Common myeloid progenitor, CD34-positive (primary cell): ENCODE data around the gene LHB.

Source experiments
- CTCF ChIA-PET: fragments of 350-600 bp; sonication (Branson Sonifier 250); formaldehyde crosslinking; loops from one replicate; lab custom pipeline; 2021; ENCODE audit warnings: antibody characterized with exemption; lab: Charles Lee
- POLR2A ChIA-PET: fragments of 350-600 bp; sonication (Branson Sonifier 250); formaldehyde crosslinking; loops from one replicate; lab custom pipeline; 2021; ENCODE audit warnings: antibody characterized with exemption; lab: Charles Lee
- DNase-seq, 3 donors: peaks; one replicate each; pipeline versions ENCODE4 v3.0.0 to v3.0.0-alpha.2; 2013
- H3K27ac ChIP-seq, 2 experiments: 1 replicate in 1 of 2; 2 replicates in 1 of 2; pipeline ENCODE4 v1.7.0; 2013; ENCODE audit warnings: inconsistent platforms in 2 of 2, low read length in 2 of 2, mild to moderate bottlenecking in 2 of 2, low read depth in 1 of 2, moderate library complexity in 1 of 2; ENCODE audit not compliant: severe bottlenecking in 2 of 2, insufficient read depth in 1 of 2, poor library complexity in 1 of 2
- H3K27me3 ChIP-seq, 5 experiments: replicated peaks in 2 of 5; 1 replicate in 3 of 5; 2 replicates in 2 of 5; pipeline versions ENCODE4 v1.6.1 to v1.7.0; 2013; ENCODE audit warnings: low read length in 4 of 5, mild to moderate bottlenecking in 2 of 5, moderate library complexity in 2 of 5, inconsistent platforms in 1 of 5; ENCODE audit not compliant: insufficient read depth in 5 of 5, control insufficient read depth in 4 of 5
- H3K36me3 ChIP-seq, 4 experiments: 1 replicate in 2 of 4; 2 replicates in 2 of 4; pipeline versions ENCODE4 v1.6.1 to v1.7.0; 2013; ENCODE audit warnings: low read length in 3 of 4, control low read depth in 1 of 4, mild to moderate bottlenecking in 1 of 4; ENCODE audit not compliant: control insufficient read depth in 4 of 4, insufficient read depth in 4 of 4
- H3K4me1 ChIP-seq, 4 experiments: 1 replicate in 3 of 4; 2 replicates in 1 of 4; pipeline versions ENCODE4 v1.6.1 to v1.7.1; 2013; ENCODE audit warnings: low read length in 3 of 4, mild to moderate bottlenecking in 3 of 4, control low read depth in 1 of 4, inconsistent platforms in 1 of 4, moderate library complexity in 1 of 4; ENCODE audit not compliant: control insufficient read depth in 4 of 4, insufficient read depth in 4 of 4; ENCODE audit errors: control extremely low read depth in 1 of 4
- H3K4me3 ChIP-seq, 7 experiments: 1 replicate in 4 of 7; 2 replicates in 3 of 7; pipeline versions ENCODE4 v1.5.1 to v1.7.0; 2013; ENCODE audit warnings: mild to moderate bottlenecking in 7 of 7, low read length in 6 of 7, moderate library complexity in 6 of 7, inconsistent platforms in 2 of 7, low read depth in 2 of 7, control low read depth in 1 of 7; ENCODE audit not compliant: insufficient read depth in 4 of 7, control insufficient read depth in 1 of 7; ENCODE audit errors: extremely low read depth in 1 of 7
- H3K9me3 ChIP-seq, 5 experiments: 1 replicate in 4 of 5; 2 replicates in 1 of 5; pipeline versions ENCODE4 v1.6.1 to v1.7.1; 2013; ENCODE audit warnings: low read length in 4 of 5, mild to moderate bottlenecking in 2 of 5, inconsistent platforms in 1 of 5, low read depth in 1 of 5, moderate library complexity in 1 of 5; ENCODE audit not compliant: control insufficient read depth in 4 of 5, insufficient read depth in 2 of 5; ENCODE audit errors: control extremely low read depth in 1 of 5
- whole genome bisulfite sequencing: methylation state at CpG from one replicate; pipeline ENCODE4 v1.1.5; 2013; ENCODE audit not compliant: insufficient coverage; 5-methylcytosine and 5-hydroxymethylcytosine counted together

Gene LHB

DNA sequence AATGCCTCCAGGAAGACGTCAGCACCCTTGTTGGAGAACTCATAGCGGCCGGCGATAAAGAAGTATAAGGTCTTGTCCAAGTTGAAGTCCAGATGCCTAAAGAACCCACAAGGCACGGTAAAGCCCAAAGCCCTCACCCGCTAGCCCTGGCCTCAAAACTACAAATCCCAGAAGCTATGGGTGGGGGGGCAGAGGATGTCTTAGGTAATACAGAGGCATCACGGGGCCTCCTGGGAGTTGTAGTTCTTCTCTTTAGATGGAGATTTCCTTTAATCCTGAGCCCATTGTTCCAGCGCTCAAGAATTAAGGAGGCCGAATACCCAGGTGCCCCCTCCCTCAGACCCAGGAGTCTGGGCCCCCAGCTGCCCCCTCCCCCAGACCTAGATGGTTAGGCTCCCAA is 34.6 kb downstream of the LHB start:
- WGBS = 97% methylated on average over 5 of the region's 9 CpGs
- Histone ChIP-seq H3K27ac (no peak overlapping the region), H3K4me1 (peaks cover 0 to 3% (median 0%) of the 10 kb centered on the region in 4 experiments), H3K9me3 (no peaks in the 10 kb centered on the region), H3K4me3 (no peak overlapping the region), H3K36me3 (peaks cover 5 to 59% (median 38%) of the 10 kb centered on the region in 4 experiments), H3K27me3 (no peaks in the 10 kb centered on the region)
- DNase-seq = peak in 1 of 3 donors; percentile 34
- ChIA-PET POLR2A (no interaction called here), CTCF (interaction anchor here (1.1 to 3.9 kb wide), 3 partner anchors 10 to 37 kb away, joined by 3 to 21 read pairs (median 4); partner anchors contain the start of genes GYS1 and RUVBL2)

DNA sequence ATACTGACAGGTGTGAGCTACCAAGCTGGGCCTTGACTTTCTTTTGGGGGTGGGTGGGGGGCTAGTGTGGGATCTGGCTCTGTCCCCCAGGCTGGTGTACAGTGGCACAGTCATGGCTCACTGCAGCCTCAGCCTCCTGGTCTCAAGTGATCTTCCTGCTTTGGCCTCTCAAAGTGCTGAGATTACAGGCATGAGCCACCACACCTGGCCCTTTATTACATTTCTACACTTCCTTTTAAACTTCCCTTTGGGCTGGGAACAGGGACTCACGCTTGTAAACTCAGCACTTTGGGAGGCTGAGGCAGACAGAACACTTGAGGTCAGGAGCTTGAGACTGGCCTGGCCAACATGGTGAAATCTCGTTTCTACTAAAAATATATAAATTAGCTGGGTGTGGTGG is 39.8 kb downstream of the LHB start:
- DNase-seq = no peak
- Histone ChIP-seq H3K27me3 (no peaks in the 10 kb centered on the region), H3K4me3 (no peak overlapping the region), H3K36me3 (peaks cover 0 to 40% (median 28%) of the 10 kb centered on the region in 4 experiments), H3K27ac (no peak overlapping the region), H3K4me1 (no peaks in the 10 kb centered on the region), H3K9me3 (no peaks in the 10 kb centered on the region)
- CTCF ChIA-PET = interaction anchor here (0.5 to 3.4 kb wide), 7 partner anchors 9 to 248 kb away, joined by 3 to 19 read pairs (median 3); partner anchors contain the start of genes GYS1 and RUVBL2
- 83% methylated on average over 1 of the region's 2 CpGs for WGBS
- POLR2A ChIA-PET = no interaction called here

DNA sequence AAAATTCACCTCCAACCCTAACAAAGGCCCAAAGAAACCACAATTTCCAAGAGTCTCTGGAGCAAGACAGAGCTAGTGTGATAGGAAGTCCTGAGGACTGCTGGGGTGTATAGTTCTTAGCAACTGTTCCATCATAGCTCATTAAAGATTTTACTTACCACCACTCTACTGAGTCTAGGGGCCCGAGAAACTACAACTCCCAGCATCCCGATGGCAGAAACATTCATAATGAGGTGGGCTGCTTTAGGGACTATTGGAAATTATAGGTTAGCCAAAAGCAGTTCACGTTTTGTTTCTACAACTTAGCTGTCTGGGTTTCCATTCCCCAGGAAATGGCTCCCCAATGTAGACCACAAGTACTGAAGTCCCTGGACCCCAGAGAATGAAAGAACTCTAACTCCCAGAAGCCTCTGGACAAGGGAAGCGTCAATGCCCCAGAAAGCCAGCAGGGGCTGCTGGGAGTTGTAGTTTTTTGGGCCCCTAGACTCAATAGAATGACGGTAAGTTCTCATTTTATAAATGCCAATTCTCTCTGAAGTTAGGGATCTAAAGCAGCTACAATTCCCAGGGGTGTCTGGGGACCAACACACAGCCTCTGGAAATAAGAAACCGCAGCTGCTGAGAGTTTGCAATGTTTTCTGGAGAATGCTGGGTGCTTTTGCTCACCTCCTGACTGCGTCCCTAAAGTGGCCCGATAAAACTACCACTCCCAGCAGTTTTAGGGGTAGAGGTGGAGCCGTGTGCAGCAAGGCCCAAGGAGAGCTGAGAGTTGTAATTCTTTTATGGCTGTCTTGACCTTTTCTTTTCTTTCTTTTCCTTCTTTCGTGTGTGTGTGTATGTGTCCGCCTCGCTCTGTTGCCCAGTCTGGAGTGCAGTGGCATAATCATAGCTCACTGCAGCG is 40.7 kb downstream of the LHB start:
- WGBS = 94% methylated on average over 9 of the region's 13 CpGs
- peak; percentile 57 to 87 (median 82) for DNase-seq
- Histone ChIP-seq H3K4me1 (no peaks in the 10 kb centered on the region), H3K27ac (no peak overlapping the region), H3K9me3 (no peaks in the 10 kb centered on the region), H3K36me3 (peaks cover 0 to 33% (median 22%) of the 10 kb centered on the region in 4 experiments), H3K4me3 (no peak overlapping the region), H3K27me3 (no peaks in the 10 kb centered on the region)
- ChIA-PET CTCF (interaction anchor here (0.6 to 3.4 kb wide), 5 partner anchors 9 to 134 kb away, joined by 3 to 19 read pairs (median 5); partner anchors contain the start of genes GYS1 and RUVBL2), POLR2A (interaction anchor here (0.7 kb wide), 1 partner anchor 17 kb away, joined by 4 read pairs; the partner anchor contains the start of gene GYS1)

DNA sequence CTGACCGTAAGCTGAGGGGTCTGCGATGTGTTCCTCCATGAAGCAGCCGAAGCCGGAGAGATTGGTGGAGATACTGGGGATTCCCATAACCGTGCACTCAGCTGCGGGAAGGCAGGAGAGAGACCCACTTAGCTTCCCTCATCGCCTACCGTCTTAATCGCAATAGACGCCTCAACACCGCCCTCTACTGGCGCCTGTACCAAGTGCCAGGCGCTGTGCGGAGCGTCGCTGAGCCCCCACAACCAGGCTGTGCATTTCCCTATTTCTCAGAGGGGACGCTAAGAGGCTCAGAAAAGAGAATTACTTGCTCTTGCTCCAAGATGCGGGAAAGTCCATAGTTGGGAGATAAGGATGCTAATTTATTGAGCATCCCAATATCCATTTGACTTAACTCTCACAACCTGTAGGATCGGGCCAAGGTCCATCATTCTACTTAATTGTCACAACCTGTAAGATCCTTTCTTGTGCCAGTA is 45.9 kb downstream of the LHB start:
- no peaks in the 10 kb centered on the region for H3K9me3 ChIP-seq
- 18% methylated on average over 10 of the region's 19 CpGs for WGBS
- H3K4me1 ChIP-seq = peaks cover 5 to 24% (median 16%) of the 10 kb centered on the region in 4 experiments
- H3K4me3 ChIP-seq = no peak overlapping the region
- H3K36me3 ChIP-seq = peaks cover 14 to 57% (median 45%) of the 10 kb centered on the region in 4 experiments
- POLR2A ChIA-PET = interaction anchor here (0.7 to 1.2 kb wide), 7 partner anchors 16 to 324 kb away, joined by 3 to 10 read pairs (median 4); partner anchors contain the start of gene BAX
- peak; percentile 87 to 94 (median 89) for DNase-seq
- H3K27me3 ChIP-seq = no peaks in the 10 kb centered on the region
- H3K27ac ChIP-seq = no peak overlapping the region
- CTCF ChIA-PET = interaction anchor here (0.7 to 3.0 kb wide), 22 partner anchors 9 to 183 kb away, joined by 3 to 17 read pairs (median 4); partner anchors contain the start of genes DHDH, GYS1 and RUVBL2

DNA sequence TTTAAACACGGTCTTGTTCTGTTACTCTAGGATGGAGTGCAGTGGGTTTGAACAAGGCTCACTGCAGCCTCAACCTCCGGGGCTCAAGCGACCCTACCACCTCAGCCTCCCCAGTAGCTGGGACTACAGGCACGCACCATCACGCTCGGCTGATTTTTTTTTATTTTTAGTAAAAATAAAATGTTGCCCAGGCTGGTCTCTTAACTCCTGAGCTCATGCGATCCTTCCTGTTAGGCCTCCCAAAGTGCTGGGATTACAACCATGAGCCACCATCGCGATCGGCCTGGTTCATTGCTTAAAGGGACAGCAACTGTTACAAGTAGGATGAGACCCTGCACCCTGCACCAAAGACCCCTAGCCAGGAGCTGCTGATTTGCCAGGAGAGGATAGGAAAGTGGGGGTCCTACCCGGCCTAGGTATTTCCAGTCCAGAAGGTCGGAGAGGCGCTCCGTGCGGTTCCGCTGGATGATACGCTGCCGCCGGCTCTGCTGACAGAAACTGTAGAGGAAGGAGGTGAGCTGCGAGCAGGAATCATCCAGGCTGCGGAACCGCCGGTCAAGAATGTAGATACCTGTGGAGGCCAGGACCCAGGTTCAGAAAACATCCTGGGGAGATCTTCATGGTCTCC is 46.6 kb downstream of the LHB start:
- no peaks in the 10 kb centered on the region for H3K27me3 ChIP-seq
- 95% methylated on average over 17 of the region's 23 CpGs for WGBS
- CTCF ChIA-PET = interaction anchor here (0.6 to 3.0 kb wide), 25 partner anchors 8 to 182 kb away, joined by 3 to 17 read pairs (median 4); partner anchors contain the start of genes DHDH, GYS1, HSD17B14 and RUVBL2
- DNase-seq = no peak
- H3K27ac ChIP-seq = no peak overlapping the region
- H3K9me3 ChIP-seq = no peaks in the 10 kb centered on the region
- peaks cover 14 to 60% (median 45%) of the 10 kb centered on the region in 4 experiments for H3K36me3 ChIP-seq
- peaks cover 6 to 24% (median 20%) of the 10 kb centered on the region in 4 experiments for H3K4me1 ChIP-seq
- POLR2A ChIA-PET = interaction anchor here (0.7 to 1.2 kb wide), 7 partner anchors 16 to 324 kb away, joined by 3 to 10 read pairs (median 4); partner anchors contain the start of gene BAX
- H3K4me3 ChIP-seq = no peak overlapping the region

GRCh38 chr19:48969276-48970138 is 47.4 kb downstream of the LHB start:
- DNase-seq = peak; percentile 52 to 71 (median 66)
- H3K27me3 ChIP-seq = no peaks in the 10 kb centered on the region
- peaks cover 6 to 28% (median 23%) of the 10 kb centered on the region in 4 experiments for H3K4me1 ChIP-seq
- H3K4me3 ChIP-seq = no peak overlapping the region
- ChIA-PET POLR2A (no interaction called here), CTCF (interaction anchor here (0.6 to 3.0 kb wide), 16 partner anchors 7 to 182 kb away, joined by 3 to 17 read pairs (median 4); partner anchors contain the start of genes DHDH, GYS1, HSD17B14 and RUVBL2)
- no peaks in the 10 kb centered on the region for H3K9me3 ChIP-seq
- 96% methylated on average over 41 of the region's 45 CpGs for WGBS
- no peak overlapping the region for H3K27ac ChIP-seq
- peaks cover 14 to 58% (median 44%) of the 10 kb centered on the region in 4 experiments for H3K36me3 ChIP-seq
